CD14-positive monocyte (primary cell): ENCODE measurements around the gene SGCA. TPM values are rescaled to one million over a fixed set of nuclear protein-coding genes. Genes with fewer than 3 reads are reported as not detected.

Experiments
- DNase-seq, 3 donors: peaks; one replicate each; pipeline ENCODE4 v3.0.0-alpha.2; 2011 to 2022
- H2AFZ ChIP-seq: 2 replicates; pipeline ENCODE4 v1.6.0; 2012; ENCODE audit warnings: mild to moderate bottlenecking, low read depth, low read length, inconsistent platforms; ENCODE audit not compliant: insufficient read depth, poor library complexity, severe bottlenecking
- H3K27ac ChIP-seq, 2 donors: 1 replicate in 1 of 2; 2 replicates in 1 of 2; pipeline ENCODE4 v1.5.1; 2012 to 2013; ENCODE audit warnings: low read length in 2 of 2, control low read depth in 1 of 2, inconsistent platforms in 1 of 2, low read depth in 1 of 2, mild to moderate bottlenecking in 1 of 2
- H3K27me3 ChIP-seq, 2 donors: one replicate each; pipeline versions ENCODE4 v1.6.0 to v1.6.1; 2011 to 2013; ENCODE audit warnings: low read length in 2 of 2; ENCODE audit not compliant: control insufficient read depth in 2 of 2, insufficient read depth in 2 of 2
- H3K36me3 ChIP-seq, 2 donors: replicated peaks in 1 of 2; 1 replicate in 1 of 2; 2 replicates in 1 of 2; pipeline versions ENCODE4 v1.5.1 to v1.6.1; 2012 to 2013; ENCODE audit warnings: low read length in 2 of 2, control low read depth in 1 of 2, inconsistent platforms in 1 of 2, mild to moderate bottlenecking in 1 of 2; ENCODE audit not compliant: insufficient read depth in 2 of 2, control insufficient read depth in 1 of 2
- H3K4me1 ChIP-seq, 2 donors: 1 replicate in 1 of 2; 2 replicates in 1 of 2; pipeline versions ENCODE4 v1.5.1 to v1.6.1; 2012 to 2013; ENCODE audit warnings: low read length in 2 of 2, control low read depth in 1 of 2, inconsistent platforms in 1 of 2, mild to moderate bottlenecking in 1 of 2, moderate library complexity in 1 of 2; ENCODE audit not compliant: insufficient read depth in 2 of 2, control insufficient read depth in 1 of 2
- H3K4me2 ChIP-seq: replicated peaks from 2 replicates; pipeline ENCODE3; 2012; ENCODE audit warnings: low read length, moderate library complexity, mild to moderate bottlenecking; ENCODE audit not compliant: poor library complexity, severe bottlenecking; ENCODE audit errors: extremely low read depth
- H3K4me3 ChIP-seq, 3 experiments: fragments of 200-600 bp in 1 of 3; sonication (generic) in 1 of 3; replicated peaks in 1 of 3; 1 replicate in 2 of 3; 2 replicates in 1 of 3; pipeline ENCODE4 v1.5.1; 2011 to 2013; ENCODE audit warnings: low read length in 3 of 3, mild to moderate bottlenecking in 3 of 3, control low read depth in 2 of 3, low read depth in 2 of 3, inconsistent platforms in 1 of 3, moderate library complexity in 1 of 3
- H3K79me2 ChIP-seq: 2 replicates; pipeline ENCODE4 v1.6.0; 2012; ENCODE audit warnings: mild to moderate bottlenecking, control low read depth, inconsistent platforms, low read length, moderate library complexity; ENCODE audit not compliant: insufficient read depth
- H3K9ac ChIP-seq: 2 replicates; pipeline ENCODE4 v1.6.0; 2017; ENCODE audit warnings: low read length, mild to moderate bottlenecking; ENCODE audit not compliant: insufficient read depth, poor library complexity, severe bottlenecking
- H3K9me3 ChIP-seq, 2 donors: replicated peaks in 1 of 2; 1 replicate in 1 of 2; 2 replicates in 1 of 2; pipeline versions ENCODE4 v1.5.1 to v1.6.1; 2012 to 2013; ENCODE audit warnings: low read length in 2 of 2, control low read depth in 1 of 2; ENCODE audit not compliant: control insufficient read depth in 1 of 2, insufficient read depth in 1 of 2
- H4K20me1 ChIP-seq: 2 replicates; pipeline ENCODE4 v1.6.0; 2012; ENCODE audit warnings: mild to moderate bottlenecking, low read length, control low read depth, moderate library complexity; ENCODE audit not compliant: insufficient read depth
- H3K27ac Mint-ChIP-seq, 7 donors: one replicate each; pipeline ENCODE4 v1.8.0; 2020; ENCODE audit warnings: mild to moderate bottlenecking in 7 of 7, mixed read lengths in 7 of 7, moderate library complexity in 6 of 7, inconsistent platforms in 2 of 7
- H3K27me3 Mint-ChIP-seq, 3 donors: one replicate each; pipeline ENCODE4 v1.8.0; 2021 to 2022; ENCODE audit warnings: low read depth in 3 of 3, mild to moderate bottlenecking in 3 of 3, mixed read lengths in 3 of 3, moderate library complexity in 3 of 3, inconsistent platforms in 1 of 3
- H3K36me3 Mint-ChIP-seq, 2 donors: one replicate each; pipeline ENCODE4 v1.8.0; 2020; ENCODE audit warnings: mixed read lengths in 2 of 2, inconsistent platforms in 1 of 2, mild to moderate bottlenecking in 1 of 2
- H3K4me1 Mint-ChIP-seq: one replicate; pipeline ENCODE4 v1.8.0; 2020; ENCODE audit warnings: mild to moderate bottlenecking, mixed read lengths
- H3K4me3 Mint-ChIP-seq, 2 donors: one replicate each; pipeline ENCODE4 v1.8.0; 2020; ENCODE audit warnings: mild to moderate bottlenecking in 2 of 2, mixed read lengths in 2 of 2, moderate library complexity in 1 of 2
- H3K9me3 Mint-ChIP-seq, 7 donors: one replicate each; pipeline ENCODE4 v1.8.0; 2020 to 2022; ENCODE audit warnings: mixed read lengths in 7 of 7, mild to moderate bottlenecking in 6 of 7, moderate library complexity in 6 of 7, inconsistent platforms in 2 of 7
- CTCF ChIP-seq: fragments of 200-600 bp; IDR thresholded peaks from one replicate; pipeline ENCODE4 v1.8.0; 2022; ENCODE audit warnings: antibody characterized with exemption, mild to moderate bottlenecking
- WGBS: methylation state at CpG from one replicate; pipeline ENCODE4 v1.1.5; 2013; ENCODE audit warnings: missing lambda C conversion rate; ENCODE audit not compliant: insufficient coverage; 5-methylcytosine and 5-hydroxymethylcytosine counted together
- intact Hi-C, 2 donors: fragments of 100-400 bp; cut with micrococcal nuclease; formaldehyde crosslinking; loops; one replicate each; pipeline versions ENCODE4 v1.15.0 to v1.15.1; 2023
- polyA plus RNA-seq, 3 donors: library from polyadenylated mRNA; depleted of rRNA in 1 of 3; unstranded in 2 of 3; stranded (reverse) in 1 of 3; fragments of 300-500 nt in 2 of 3; fragments of >200 nt in 1 of 3; fragmentation: Illumina TruSeq in 2 of 3; gene quantifications; 1 replicate in 2 of 3; 2 replicates in 1 of 3; pipeline ENCODE4 v1.2.3, GENCODE V29; 2012 to 2021

The SGCA gene
- polyA plus RNA-seq, 3 donors, result 0.27 to 0.89 (median 0.53) TPM

DNA sequence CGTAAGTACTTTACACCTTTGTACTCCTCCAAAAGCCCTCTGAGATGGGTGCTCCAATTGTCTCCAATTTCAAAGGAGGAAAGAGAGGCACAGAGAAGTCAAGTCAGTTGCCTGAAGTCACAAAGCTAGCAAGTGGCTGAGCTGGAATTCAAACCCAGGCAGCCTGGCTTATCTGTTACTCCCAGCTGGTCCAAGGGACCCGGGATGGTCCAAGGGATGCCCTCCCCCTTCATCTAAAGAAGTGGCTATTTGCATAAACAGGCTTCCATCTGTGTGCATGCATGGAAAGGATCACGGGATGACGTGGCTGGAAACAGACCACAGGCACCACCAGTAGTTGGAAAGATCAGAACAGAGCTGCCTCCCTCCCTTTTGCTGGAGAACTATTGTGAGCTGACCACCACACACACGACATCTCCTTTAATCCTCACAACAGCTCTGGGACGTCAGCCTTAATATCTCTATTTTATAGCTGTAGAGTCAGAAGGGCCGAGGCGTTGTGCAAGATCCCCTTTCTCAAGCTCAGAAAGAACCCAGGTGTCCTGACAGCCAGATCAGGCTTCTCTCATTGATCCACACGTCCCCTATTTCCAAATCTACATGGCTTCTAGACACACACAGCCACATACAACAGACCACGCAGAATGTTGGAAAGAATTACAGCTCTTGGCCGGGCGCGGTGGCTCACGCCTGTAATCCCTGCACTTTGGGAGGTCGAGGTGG is 46.5 kb downstream of the SGCA start:
- peaks cover 8 to 27% (median 13%) of the 10 kb centered on the region in 3 donors for H3K27me3 Mint-ChIP-seq

More for the DNA sequence above, 46.5 kb downstream of the SGCA start:
- peak overlapping the region in 1 of 2 donors; percentile 4 for H3K4me3 Mint-ChIP-seq
- Histone ChIP-seq H3K4me2 (no peak overlapping the region), H3K4me1 (no peaks in the 10 kb centered on the region), H2AFZ (no peak overlapping the region), H3K9me3 (no peaks in the 10 kb centered on the region), H3K4me3 (no peak overlapping the region), H3K9ac (no peak overlapping the region), H3K27me3 (peaks cover 0 to 8% of the 10 kb centered on the region in 2 donors), H4K20me1 (no peaks in the 10 kb centered on the region), H3K79me2 (no peaks in the 10 kb centered on the region), H3K27ac (no peak overlapping the region), H3K36me3 (no peaks in the 10 kb centered on the region)
- DNase-seq, result no peak
- no peaks in the 10 kb centered on the region for H3K36me3 Mint-ChIP-seq
- TF ChIP-seq CTCF, result no peak
- H3K27ac Mint-ChIP-seq, result no peak overlapping the region
- intact Hi-C loops, result no loop called here
- 55% methylated on average over 10 of the region's 15 CpGs for WGBS
- H3K9me3 Mint-ChIP-seq, result peaks cover 0 to under 1% (median 0%) of the 10 kb centered on the region in 7 donors
- H3K4me1 Mint-ChIP-seq, result peaks cover 4% of the 10 kb centered on the region
